HL-60 (cell line): ENCODE results near the gene IFNA7.
"Not testable (repeated sequence)": the region's sequence is repeated elsewhere in the genome, so short reads cannot be mapped to it uniquely, and the experiment has no call there.

Experiments
- CTCF ChIP-seq: IDR thresholded peaks from one replicate; pipeline ENCODE4 v1.5.1; 2011; ENCODE audit warnings: low read length, control low read depth, inconsistent platforms; ENCODE audit not compliant: insufficient read depth
- GABPA ChIP-seq: IDR thresholded peaks from 2 replicates; pipeline ENCODE4 v1.6.1; 2012; ENCODE audit warnings: low read depth
- POLR2AphosphoS5 ChIP-seq: IDR thresholded peaks from 2 replicates; pipeline ENCODE4 v1.6.1; 2012; ENCODE audit warnings: low read depth
- REST ChIP-seq: IDR thresholded peaks from 2 replicates; pipeline ENCODE4 v1.6.1; 2012; ENCODE audit warnings: low read depth; ENCODE audit not compliant: insufficient replicate concordance

- not testable (repeated sequence) for TF ChIP-seq CTCF, POLR2AphosphoS5, GABPA, REST
These were observed 14.5 kb downstream of the IFNA7 start, which contains the start of gene IFNA4 for GRCh38 chr9:21187487-21187886.
